ENCODE results near the gene FOXC2.

FOXC2 gene

DNA sequence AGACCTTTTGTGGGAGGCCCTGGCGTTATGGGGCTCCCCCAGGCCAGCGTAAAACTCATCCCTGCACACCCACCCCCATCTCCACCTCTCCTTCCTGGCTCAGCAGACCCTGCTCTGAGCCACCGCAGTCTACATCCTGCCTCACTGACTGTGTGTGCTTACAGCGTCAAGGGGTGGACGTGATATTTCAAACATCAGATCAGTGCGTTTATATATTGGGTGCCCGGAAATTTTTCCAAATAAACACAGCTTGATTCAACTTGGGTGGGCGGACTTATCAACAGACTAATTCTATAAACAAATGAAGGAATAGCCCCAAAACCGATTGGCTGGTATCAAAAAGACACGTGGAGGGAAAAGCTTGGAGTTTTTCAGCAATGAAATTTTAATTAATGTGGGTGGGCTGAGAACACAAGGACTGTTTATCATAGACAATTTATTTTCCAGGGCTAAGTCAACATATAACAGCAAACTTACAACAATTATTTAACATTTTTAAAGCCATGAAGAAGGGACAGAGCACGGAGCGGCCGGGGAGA, 11.5 kb downstream of the FOXC2 start, which contains the start of gene FOXL1:
Gene FOXL1 (plus strand): TSS at position 489 of the 539 bp plus-strand sequence. CDS start 175 bp downstream, outside the sequence.
- no peaks in the 10 kb centered on the region for H3K36me3 ChIP-seq (ENCODE audit: control insufficient read depth in 5 of 5, insufficient read depth in 5 of 5, low read length in 5 of 5)
- H3K4me1 ChIP-seq (ENCODE audit: control insufficient read depth in 5 of 5, insufficient read depth in 5 of 5, low read length in 5 of 5), result peaks cover 0 to 17% (median 8%) of the 10 kb centered on the region in 5 donors
- no peak within 1 kb of the TSS for H3K9ac ChIP-seq (ENCODE audit: low read length in 5 of 5)
- H3K27me3 ChIP-seq (ENCODE audit: control insufficient read depth in 5 of 5, insufficient read depth in 4 of 5, low read length in 5 of 5), result peaks cover 53 to 74% (median 59%) of the 10 kb centered on the region in 5 donors
- no peaks in the 10 kb centered on the region for H3K9me3 ChIP-seq (ENCODE audit: control insufficient read depth in 5 of 5, low read length in 5 of 5)
- H3K4me3 ChIP-seq (ENCODE audit: low read depth in 1 of 5, low read length in 5 of 5), result no peak within 1 kb of the TSS
- no peak within 1 kb of the TSS for H3K27ac ChIP-seq (ENCODE audit: low read depth, low read length)

DNA sequence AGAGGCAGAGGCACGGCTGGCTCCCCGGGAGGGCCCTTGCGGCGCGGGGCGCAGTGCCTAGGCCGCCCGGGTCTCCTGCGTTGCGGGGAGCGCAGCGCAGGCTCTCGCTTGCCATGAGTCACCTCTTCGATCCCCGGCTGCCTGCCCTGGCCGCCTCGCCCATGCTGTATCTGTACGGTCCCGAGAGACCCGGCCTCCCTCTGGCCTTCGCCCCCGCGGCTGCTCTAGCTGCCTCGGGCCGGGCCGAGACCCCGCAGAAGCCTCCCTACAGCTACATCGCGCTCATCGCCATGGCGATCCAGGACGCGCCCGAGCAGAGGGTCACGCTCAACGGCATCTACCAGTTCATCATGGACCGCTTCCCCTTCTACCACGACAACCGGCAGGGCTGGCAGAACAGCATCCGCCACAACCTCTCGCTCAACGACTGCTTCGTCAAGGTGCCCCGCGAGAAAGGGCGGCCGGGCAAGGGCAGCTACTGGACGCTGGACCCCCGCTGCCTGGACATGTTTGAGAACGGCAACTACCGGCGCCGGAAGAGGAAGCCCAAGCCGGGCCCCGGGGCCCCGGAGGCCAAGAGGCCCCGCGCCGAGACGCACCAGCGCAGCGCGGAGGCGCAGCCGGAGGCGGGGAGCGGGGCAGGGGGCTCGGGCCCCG, 12.1 kb downstream of the FOXC2 start:
- Histone ChIP-seq H3K36me3 (ENCODE audit: control insufficient read depth in 5 of 5, insufficient read depth in 5 of 5, low read length in 5 of 5) (no peaks in the 10 kb centered on the region), H3K27ac (ENCODE audit: low read depth, low read length) (no peak overlapping the region), H3K4me1 (ENCODE audit: control insufficient read depth in 5 of 5, insufficient read depth in 5 of 5, low read length in 5 of 5) (peaks cover 0 to 17% (median 8%) of the 10 kb centered on the region in 5 donors), H3K4me3 (ENCODE audit: low read depth in 1 of 5, low read length in 5 of 5) (no peak overlapping the region), H3K9ac (ENCODE audit: low read length in 5 of 5) (no peak overlapping the region), H3K27me3 (ENCODE audit: control insufficient read depth in 5 of 5, insufficient read depth in 4 of 5, low read length in 5 of 5) (peaks cover 52 to 69% (median 53%) of the 10 kb centered on the region in 5 donors), H3K9me3 (ENCODE audit: control insufficient read depth in 5 of 5, low read length in 5 of 5) (no peaks in the 10 kb centered on the region)

DNA sequence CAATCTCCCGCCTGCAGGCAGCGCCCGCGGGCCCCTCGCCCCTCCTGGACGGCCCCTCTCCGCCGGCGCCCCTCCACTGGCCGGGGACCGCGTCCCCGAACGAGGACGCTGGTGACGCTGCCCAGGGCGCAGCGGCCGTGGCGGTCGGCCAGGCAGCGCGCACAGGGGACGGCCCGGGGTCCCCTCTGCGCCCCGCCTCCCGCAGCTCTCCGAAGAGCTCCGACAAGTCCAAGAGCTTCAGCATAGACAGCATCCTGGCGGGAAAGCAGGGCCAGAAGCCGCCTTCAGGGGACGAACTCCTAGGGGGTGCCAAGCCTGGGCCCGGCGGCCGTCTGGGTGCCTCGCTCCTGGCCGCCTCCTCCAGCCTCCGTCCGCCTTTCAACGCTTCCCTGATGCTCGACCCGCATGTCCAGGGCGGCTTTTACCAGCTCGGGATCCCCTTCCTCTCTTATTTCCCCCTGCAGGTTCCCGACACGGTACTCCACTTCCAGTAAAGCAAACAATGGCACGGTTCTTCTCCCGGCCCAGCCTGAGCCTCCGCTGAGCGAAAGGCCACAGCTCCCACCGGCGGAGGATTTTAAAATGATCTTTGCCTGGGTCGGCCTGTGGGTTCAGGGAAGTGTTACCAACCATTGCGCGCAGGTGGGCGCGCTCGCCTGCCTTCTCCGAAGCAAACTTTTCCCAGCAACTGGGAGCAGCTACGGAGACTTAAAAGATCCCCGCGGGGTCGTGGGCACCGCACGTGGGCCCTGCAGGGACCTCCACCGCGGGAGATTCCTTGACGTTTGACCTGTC, 12.8 kb downstream of the FOXC2 start:
- H3K36me3 ChIP-seq (ENCODE audit: control insufficient read depth in 5 of 5, insufficient read depth in 5 of 5, low read length in 5 of 5), result no peaks in the 10 kb centered on the region

DNA sequence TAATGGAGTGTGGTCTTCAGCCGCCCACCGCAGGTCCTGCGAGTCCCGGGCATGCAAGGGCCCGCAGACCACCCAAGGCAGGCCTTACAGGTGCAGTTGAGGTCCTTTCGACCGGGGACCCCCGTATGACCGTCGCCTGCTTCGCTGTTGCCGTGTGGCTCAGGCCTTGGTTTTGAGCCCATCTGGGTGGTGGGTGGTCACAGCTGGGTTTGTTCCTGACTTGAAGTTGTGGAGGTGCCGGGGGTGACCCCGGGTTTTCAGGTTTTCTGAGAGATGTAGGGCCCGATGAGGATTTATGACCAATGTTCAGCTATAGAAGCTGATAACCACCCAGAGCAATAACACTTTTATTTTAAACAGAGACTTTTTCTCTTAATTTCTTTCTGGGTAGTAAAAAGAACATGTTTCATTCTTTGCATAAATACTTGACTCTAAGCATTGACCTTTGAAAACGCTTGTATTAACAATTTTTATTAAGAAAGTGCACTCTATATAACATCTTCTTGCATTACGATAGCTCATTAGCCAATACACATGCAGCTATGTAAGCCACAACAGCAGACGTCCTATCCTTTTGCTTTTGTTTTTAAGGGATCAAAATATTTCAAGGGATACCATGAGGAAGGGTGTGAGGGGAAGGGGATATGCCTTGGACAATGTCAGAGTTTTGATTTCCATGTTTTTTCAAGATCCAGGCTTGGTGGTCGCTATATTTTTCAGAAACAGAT, 13.6 kb downstream of the FOXC2 start:
- Histone ChIP-seq H3K9ac (ENCODE audit: low read length in 5 of 5) (no peak overlapping the region), H3K4me1 (ENCODE audit: control insufficient read depth in 5 of 5, insufficient read depth in 5 of 5, low read length in 5 of 5) (peaks cover 0 to 17% (median 8%) of the 10 kb centered on the region in 5 donors), H3K4me3 (ENCODE audit: low read depth in 1 of 5, low read length in 5 of 5) (no peak overlapping the region), H3K9me3 (ENCODE audit: control insufficient read depth in 5 of 5, low read length in 5 of 5) (no peaks in the 10 kb centered on the region), H3K36me3 (ENCODE audit: control insufficient read depth in 5 of 5, insufficient read depth in 5 of 5, low read length in 5 of 5) (no peaks in the 10 kb centered on the region), H3K27me3 (ENCODE audit: control insufficient read depth in 5 of 5, insufficient read depth in 4 of 5, low read length in 5 of 5) (peaks cover 39 to 66% (median 48%) of the 10 kb centered on the region in 5 donors), H3K27ac (ENCODE audit: low read depth, low read length) (no peak overlapping the region)

More for the DNA sequence above, 12.8 kb downstream of the FOXC2 start:
- H3K27me3 ChIP-seq (ENCODE audit: control insufficient read depth in 5 of 5, insufficient read depth in 4 of 5, low read length in 5 of 5), result peaks cover 47 to 67% (median 49%) of the 10 kb centered on the region in 5 donors
- H3K4me3 ChIP-seq (ENCODE audit: low read depth in 1 of 5, low read length in 5 of 5), result no peak overlapping the region
- no peak overlapping the region for H3K27ac ChIP-seq (ENCODE audit: low read depth, low read length)
- peaks cover 0 to 17% (median 8%) of the 10 kb centered on the region in 5 donors for H3K4me1 ChIP-seq (ENCODE audit: control insufficient read depth in 5 of 5, insufficient read depth in 5 of 5, low read length in 5 of 5)
- H3K9ac ChIP-seq (ENCODE audit: low read length in 5 of 5), result no peak overlapping the region
- H3K9me3 ChIP-seq (ENCODE audit: control insufficient read depth in 5 of 5, low read length in 5 of 5), result no peaks in the 10 kb centered on the region

DNA sequence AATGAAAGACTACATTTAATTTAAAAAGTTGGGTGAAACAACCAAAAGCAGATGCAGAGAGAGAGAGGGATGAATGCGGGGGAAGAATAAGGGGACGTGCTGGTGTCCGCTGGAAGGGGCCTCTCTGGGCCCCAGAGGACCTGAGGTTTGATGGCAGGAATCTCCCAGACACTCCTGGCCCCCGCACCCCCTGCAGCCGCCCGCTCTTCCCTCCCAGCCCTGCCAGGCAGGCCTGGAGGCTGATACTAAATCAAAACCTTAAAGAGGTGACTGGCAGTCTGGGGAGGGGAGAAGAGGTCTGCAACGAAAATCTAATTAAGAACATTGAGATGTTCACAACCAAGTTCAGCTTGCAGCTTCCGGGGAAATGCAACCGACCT, 14.2 kb downstream of the FOXC2 start:
- no peaks in the 10 kb centered on the region for H3K9me3 ChIP-seq (ENCODE audit: control insufficient read depth in 5 of 5, low read length in 5 of 5)
- H3K27me3 ChIP-seq (ENCODE audit: control insufficient read depth in 5 of 5, insufficient read depth in 4 of 5, low read length in 5 of 5), result peaks cover 38 to 61% (median 45%) of the 10 kb centered on the region in 5 donors
- no peak overlapping the region for H3K9ac ChIP-seq (ENCODE audit: low read length in 5 of 5)
- no peaks in the 10 kb centered on the region for H3K36me3 ChIP-seq (ENCODE audit: control insufficient read depth in 5 of 5, insufficient read depth in 5 of 5, low read length in 5 of 5)
- no peak overlapping the region for H3K4me3 ChIP-seq (ENCODE audit: low read depth in 1 of 5, low read length in 5 of 5)
- no peak overlapping the region for H3K27ac ChIP-seq (ENCODE audit: low read depth, low read length)
- H3K4me1 ChIP-seq (ENCODE audit: control insufficient read depth in 5 of 5, insufficient read depth in 5 of 5, low read length in 5 of 5), result peaks cover 0 to 12% (median 7%) of the 10 kb centered on the region in 5 donors

DNA sequence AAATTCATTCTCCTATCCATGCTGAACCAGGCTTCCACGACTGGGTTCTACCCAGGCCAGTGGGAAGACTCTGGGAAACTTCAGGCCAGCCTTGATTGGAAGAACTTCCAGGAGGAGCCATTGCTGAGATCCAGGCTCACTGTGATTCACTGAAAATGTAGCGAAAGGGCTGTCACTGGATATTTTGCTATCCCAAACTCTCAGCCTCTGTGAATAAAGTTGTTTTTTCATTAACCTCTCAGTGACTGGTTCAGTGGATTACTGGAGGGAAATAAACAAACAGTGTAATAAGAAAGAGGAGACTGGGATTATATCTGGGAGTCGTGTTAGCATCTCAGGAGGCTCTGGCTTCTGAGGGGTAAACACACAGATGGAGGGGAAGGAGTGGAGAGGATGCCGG, 14.8 kb downstream of the FOXC2 start:
- H3K9me3 ChIP-seq (ENCODE audit: control insufficient read depth in 5 of 5, low read length in 5 of 5), result no peaks in the 10 kb centered on the region
- H3K9ac ChIP-seq (ENCODE audit: low read length in 5 of 5), result no peak overlapping the region
- no peak overlapping the region for H3K27ac ChIP-seq (ENCODE audit: low read depth, low read length)
- H3K27me3 ChIP-seq (ENCODE audit: control insufficient read depth in 5 of 5, insufficient read depth in 4 of 5, low read length in 5 of 5), result peaks cover 35 to 57% (median 41%) of the 10 kb centered on the region in 5 donors
- H3K4me1 ChIP-seq (ENCODE audit: control insufficient read depth in 5 of 5, insufficient read depth in 5 of 5, low read length in 5 of 5), result peaks cover 0 to 6% (median 0%) of the 10 kb centered on the region in 5 donors
- H3K4me3 ChIP-seq (ENCODE audit: low read depth in 1 of 5, low read length in 5 of 5), result no peak overlapping the region
- H3K36me3 ChIP-seq (ENCODE audit: control insufficient read depth in 5 of 5, insufficient read depth in 5 of 5, low read length in 5 of 5), result no peaks in the 10 kb centered on the region

DNA sequence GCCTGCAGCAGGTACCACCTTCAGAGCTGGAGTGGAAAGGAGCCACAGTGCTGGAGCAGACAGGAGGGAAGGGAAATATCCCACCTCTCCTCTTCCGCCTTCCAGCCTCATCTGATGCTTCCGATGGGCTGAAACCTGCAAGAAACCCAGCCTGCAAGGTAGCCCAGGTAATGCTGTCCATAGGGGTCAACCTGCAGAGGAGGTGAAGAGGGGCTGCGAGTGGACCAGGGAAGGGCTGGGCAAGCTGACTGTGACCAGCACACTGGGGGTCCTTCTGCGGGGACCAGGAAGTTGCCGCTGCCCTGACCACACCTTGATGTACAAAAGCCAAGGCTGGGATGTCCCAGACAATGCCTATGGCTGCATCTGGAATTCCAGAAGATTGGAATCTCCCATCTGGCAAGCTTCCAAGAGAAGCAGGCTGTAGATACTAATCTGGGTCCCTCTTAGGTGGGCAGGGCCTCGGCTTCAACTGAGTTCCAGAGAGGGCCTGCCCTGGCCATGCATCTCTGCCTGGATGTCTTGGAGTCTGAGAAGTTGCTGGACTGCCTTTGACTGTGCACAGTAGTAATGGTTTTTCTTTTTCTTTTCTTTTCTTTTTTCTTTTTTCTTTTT, 17.5 kb downstream of the FOXC2 start:
- H3K9ac ChIP-seq (ENCODE audit: low read length in 5 of 5), result no peak overlapping the region
- H3K36me3 ChIP-seq (ENCODE audit: control insufficient read depth in 5 of 5, insufficient read depth in 5 of 5, low read length in 5 of 5), result no peaks in the 10 kb centered on the region
- H3K9me3 ChIP-seq (ENCODE audit: control insufficient read depth in 5 of 5, low read length in 5 of 5), result peaks cover 0 to 3% (median 0%) of the 10 kb centered on the region in 5 donors
- no peaks in the 10 kb centered on the region for H3K4me1 ChIP-seq (ENCODE audit: control insufficient read depth in 5 of 5, insufficient read depth in 5 of 5, low read length in 5 of 5)
- peaks cover 9 to 33% (median 19%) of the 10 kb centered on the region in 5 donors for H3K27me3 ChIP-seq (ENCODE audit: control insufficient read depth in 5 of 5, insufficient read depth in 4 of 5, low read length in 5 of 5)
- no peak overlapping the region for H3K27ac ChIP-seq (ENCODE audit: low read depth, low read length)
- no peak overlapping the region for H3K4me3 ChIP-seq (ENCODE audit: low read depth in 1 of 5, low read length in 5 of 5)

DNA sequence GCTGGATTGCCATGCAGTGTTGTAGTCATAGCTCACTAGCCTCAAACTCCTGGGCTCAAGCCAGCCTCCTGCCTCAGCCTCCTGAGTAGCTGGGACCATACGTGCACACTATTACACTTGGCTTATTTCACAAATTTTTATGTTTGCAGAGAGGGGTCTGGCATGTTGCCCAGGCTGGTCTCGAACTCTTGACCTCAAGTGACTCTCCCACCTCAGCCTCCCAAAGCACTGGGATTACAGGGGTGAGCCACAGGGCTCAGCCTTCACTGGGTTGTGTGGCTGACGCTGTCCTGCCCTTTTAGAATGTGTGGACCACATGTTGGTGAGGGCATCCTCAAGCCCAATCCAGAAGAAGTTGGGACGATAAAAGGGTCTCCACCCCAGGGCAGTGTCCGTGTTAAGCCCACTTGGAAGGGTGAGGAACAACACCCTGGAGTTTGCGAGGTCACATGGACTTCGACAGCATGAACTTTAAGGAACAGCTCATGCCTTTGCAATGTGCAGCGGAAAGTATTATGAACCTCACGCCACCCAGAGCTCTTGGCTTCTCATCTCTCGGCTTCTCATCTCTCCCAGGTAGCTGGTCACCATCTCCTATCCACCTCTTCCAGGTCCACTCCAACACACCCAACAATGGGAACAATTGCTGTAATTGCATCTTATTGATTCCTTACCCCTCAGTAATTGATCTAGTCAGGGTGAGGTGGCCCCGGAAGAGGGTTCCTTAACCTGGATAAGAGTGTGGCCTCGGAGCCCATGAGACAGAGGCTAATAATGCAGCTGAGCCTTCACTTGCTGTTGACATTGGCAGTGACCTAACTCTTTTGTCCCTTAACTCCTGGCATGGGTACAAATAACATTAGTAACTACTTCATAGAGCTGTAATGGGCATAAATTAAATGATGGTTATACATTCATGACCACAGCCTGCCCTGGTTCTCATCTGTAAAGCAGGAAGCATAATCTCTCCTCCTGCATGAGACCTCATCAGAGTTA, 18.4 kb downstream of the FOXC2 start:
- Histone ChIP-seq H3K9ac (ENCODE audit: low read length in 5 of 5) (no peak overlapping the region), H3K27ac (ENCODE audit: low read depth, low read length) (no peak overlapping the region), H3K27me3 (ENCODE audit: control insufficient read depth in 5 of 5, insufficient read depth in 4 of 5, low read length in 5 of 5) (peaks cover 1 to 34% (median 14%) of the 10 kb centered on the region in 5 donors)

More for the DNA sequence above, 18.4 kb downstream of the FOXC2 start:
- Histone ChIP-seq H3K4me3 (ENCODE audit: low read depth in 1 of 5, low read length in 5 of 5) (no peak overlapping the region), H3K36me3 (ENCODE audit: control insufficient read depth in 5 of 5, insufficient read depth in 5 of 5, low read length in 5 of 5) (no peaks in the 10 kb centered on the region), H3K4me1 (ENCODE audit: control insufficient read depth in 5 of 5, insufficient read depth in 5 of 5, low read length in 5 of 5) (no peaks in the 10 kb centered on the region), H3K9me3 (ENCODE audit: control insufficient read depth in 5 of 5, low read length in 5 of 5) (peaks cover 0 to 3% (median 0%) of the 10 kb centered on the region in 5 donors)

Measured in subcutaneous abdominal adipose tissue (tissue), 5 donors.